Activated CD8-positive, alpha-beta T cell treated with anti-CD3 and anti-CD28 coated beads for 36 hours (primary cell): ENCODE measurements around the gene BTBD18. TPM values are rescaled to one million over a fixed set of nuclear protein-coding genes. Genes with fewer than 3 reads are reported as not detected.
A peak's percentile ranks its signal among the peaks of the same experiment; 100 is the strongest.

Experiments
- ATAC-seq: fragments of 200-7000 bp; cut with Tn5 transposase; one replicate; pipeline ENCODE4 v1.10.0; 2021; ENCODE audit warnings: mild to moderate bottlenecking, moderate library complexity
- CTCF ChIA-PET: fragments of 350-600 bp; sonication (Branson Sonifier 250); formaldehyde crosslinking; loops from one replicate; lab custom pipeline; 2021; ENCODE audit warnings: antibody characterized with exemption; lab: Charles Lee
- POLR2A ChIA-PET: fragments of 350-600 bp; sonication (Branson Sonifier 250); formaldehyde crosslinking; loops from one replicate; lab custom pipeline; 2021; ENCODE audit warnings: antibody characterized with exemption; lab: Charles Lee
- DNase-seq: peaks from one replicate; pipeline ENCODE4 v3.0.0-alpha.2; 2020
- H3K27ac Mint-ChIP-seq: one replicate; pipeline ENCODE4 v1.8.0; 2021; ENCODE audit warnings: mild to moderate bottlenecking, mixed read lengths
- H3K27me3 Mint-ChIP-seq: one replicate; pipeline ENCODE4 v1.8.0; 2021; ENCODE audit warnings: mixed read lengths
- H3K36me3 Mint-ChIP-seq: one replicate; pipeline ENCODE4 v1.8.0; 2021; ENCODE audit warnings: low read depth, mixed read lengths
- H3K4me1 Mint-ChIP-seq: one replicate; pipeline ENCODE4 v1.8.0; 2021; ENCODE audit warnings: low read depth, mixed read lengths
- H3K4me3 Mint-ChIP-seq: one replicate; pipeline ENCODE4 v1.8.0; 2021; ENCODE audit warnings: mild to moderate bottlenecking, moderate library complexity, mixed read lengths
- H3K9me3 Mint-ChIP-seq: one replicate; pipeline ENCODE4 v1.8.0; 2021; ENCODE audit warnings: mixed read lengths
- intact Hi-C: fragments of 100-400 bp; cut with micrococcal nuclease; formaldehyde crosslinking; loops from one replicate; pipeline ENCODE4 v1.10.0; 2022
- total RNA-seq, 2 experiments: library from RNA; stranded (reverse); gene quantifications; one replicate each; pipeline ENCODE4 v1.2.3, GENCODE V29; 2021
- TF ChIP-seq, protein P1 (sequence below): fragments of 200-600 bp; IDR thresholded peaks from one replicate; pipeline ENCODE4 v1.8.0; 2022; ENCODE audit warnings: antibody characterized with exemption, mild to moderate bottlenecking

Gene BTBD18
- total RNA-seq, 2 experiments from 2014 or later, result not detected

DNA sequence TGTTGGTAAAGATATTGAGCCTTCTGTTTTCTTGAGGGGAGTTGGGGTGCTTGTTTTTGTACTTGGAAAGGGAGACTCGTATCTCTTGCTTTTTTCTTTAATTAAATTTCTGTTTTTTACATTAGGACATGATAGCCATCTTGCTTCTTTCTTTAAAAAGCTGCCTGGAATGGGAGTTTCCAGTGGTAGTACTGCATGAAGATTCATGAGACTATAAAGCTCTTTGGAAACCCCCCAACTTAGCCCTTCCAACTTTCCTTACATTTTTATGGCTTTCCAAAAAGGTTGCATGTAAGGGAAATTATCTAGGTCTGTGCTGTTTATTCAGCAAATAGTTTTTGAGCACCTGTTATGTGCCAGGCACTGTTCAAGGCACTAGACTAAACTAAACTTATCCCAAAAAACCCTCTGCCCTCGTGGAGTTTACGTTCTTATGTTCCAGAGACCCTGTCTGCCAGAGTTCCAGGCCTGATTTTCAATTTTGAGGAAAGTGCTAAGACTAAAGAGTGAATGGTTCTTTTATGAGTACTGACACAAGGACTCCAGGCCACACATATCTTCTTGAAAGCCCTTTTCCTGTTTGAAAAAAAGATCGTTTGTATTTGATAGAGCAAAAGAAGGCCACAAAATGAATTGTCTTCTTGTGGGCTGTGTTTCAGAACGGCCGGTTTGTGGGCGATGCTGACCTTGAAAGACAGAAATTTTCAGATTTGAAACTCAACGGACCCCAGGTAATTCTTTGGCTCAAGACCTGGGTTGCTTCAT is 41.9 kb upstream of the BTBD18 start:
- ChIA-PET POLR2A (interaction anchor here (0.8 kb wide), 1 partner anchor 52 kb away, joined by 4 read pairs; the partner anchor contains the start of gene SELENOH), CTCF (interaction anchor here (1.3 to 1.6 kb wide), 4 partner anchors 9 to 52 kb away, joined by 3 to 4 read pairs (median 3); partner anchors contain the start of gene SELENOH)
- Mint-ChIP-seq H3K9me3 (no peaks in the 10 kb centered on the region), H3K4me1 (peaks cover 36% of the 10 kb centered on the region), H3K36me3 (peaks cover 11% of the 10 kb centered on the region), H3K4me3 (peak overlapping the region; percentile 10), H3K27me3 (no peaks in the 10 kb centered on the region), H3K27ac (peak overlapping the region; percentile 95)
- TF ChIP-seq, protein P1, sequence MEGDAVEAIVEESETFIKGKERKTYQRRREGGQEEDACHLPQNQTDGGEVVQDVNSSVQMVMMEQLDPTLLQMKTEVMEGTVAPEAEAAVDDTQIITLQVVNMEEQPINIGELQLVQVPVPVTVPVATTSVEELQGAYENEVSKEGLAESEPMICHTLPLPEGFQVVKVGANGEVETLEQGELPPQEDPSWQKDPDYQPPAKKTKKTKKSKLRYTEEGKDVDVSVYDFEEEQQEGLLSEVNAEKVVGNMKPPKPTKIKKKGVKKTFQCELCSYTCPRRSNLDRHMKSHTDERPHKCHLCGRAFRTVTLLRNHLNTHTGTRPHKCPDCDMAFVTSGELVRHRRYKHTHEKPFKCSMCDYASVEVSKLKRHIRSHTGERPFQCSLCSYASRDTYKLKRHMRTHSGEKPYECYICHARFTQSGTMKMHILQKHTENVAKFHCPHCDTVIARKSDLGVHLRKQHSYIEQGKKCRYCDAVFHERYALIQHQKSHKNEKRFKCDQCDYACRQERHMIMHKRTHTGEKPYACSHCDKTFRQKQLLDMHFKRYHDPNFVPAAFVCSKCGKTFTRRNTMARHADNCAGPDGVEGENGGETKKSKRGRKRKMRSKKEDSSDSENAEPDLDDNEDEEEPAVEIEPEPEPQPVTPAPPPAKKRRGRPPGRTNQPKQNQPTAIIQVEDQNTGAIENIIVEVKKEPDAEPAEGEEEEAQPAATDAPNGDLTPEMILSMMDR, result no peak
- intact Hi-C loops, result loop anchor here (2.0 kb wide), 1 partner anchor 51 kb away; no protein-coding TSS in a partner anchor
- DNase-seq (no peak), ATAC-seq (no peak)

DNA sequence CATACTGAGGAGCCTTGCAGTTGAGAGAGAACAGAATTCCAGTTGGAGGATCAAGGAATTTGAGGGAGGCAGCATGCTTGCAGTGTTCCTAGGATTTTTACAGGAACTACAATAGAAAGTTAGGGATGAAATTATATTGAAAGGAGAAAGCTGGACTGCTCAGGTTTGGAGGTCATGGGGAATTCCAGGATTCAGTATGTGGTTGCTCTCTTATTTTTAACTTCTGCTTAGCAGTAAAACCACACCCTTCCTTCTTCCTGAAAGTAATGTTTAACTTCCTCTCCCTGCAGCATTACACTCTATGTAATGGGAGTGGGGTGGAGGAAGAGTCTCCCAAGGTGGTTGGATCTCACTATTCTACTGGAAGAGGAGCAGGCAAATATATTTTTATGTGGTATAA is 41.3 kb upstream of the BTBD18 start:
- Mint-ChIP-seq H3K4me1 (peaks cover 36% of the 10 kb centered on the region), H3K36me3 (peaks cover 11% of the 10 kb centered on the region), H3K4me3 (peak overlapping the region; percentile 54), H3K27ac (peak overlapping the region; percentile 95), H3K27me3 (no peaks in the 10 kb centered on the region), H3K9me3 (no peaks in the 10 kb centered on the region)
- ATAC-seq (no peak), DNase-seq (no peak)
- ChIA-PET CTCF (interaction anchor here (1.3 to 2.2 kb wide), 6 partner anchors 8 to 51 kb away, joined by 3 to 16 read pairs (median 3); partner anchors contain the start of genes BTBD18 and SELENOH), POLR2A (interaction anchor here (0.8 kb wide), 1 partner anchor 51 kb away, joined by 4 read pairs; the partner anchor contains the start of gene SELENOH)
- TF ChIP-seq, protein P1, result no peak
- intact Hi-C loops, result loop anchor here (2.0 kb wide), 1 partner anchor 50 kb away; no protein-coding TSS in a partner anchor

DNA sequence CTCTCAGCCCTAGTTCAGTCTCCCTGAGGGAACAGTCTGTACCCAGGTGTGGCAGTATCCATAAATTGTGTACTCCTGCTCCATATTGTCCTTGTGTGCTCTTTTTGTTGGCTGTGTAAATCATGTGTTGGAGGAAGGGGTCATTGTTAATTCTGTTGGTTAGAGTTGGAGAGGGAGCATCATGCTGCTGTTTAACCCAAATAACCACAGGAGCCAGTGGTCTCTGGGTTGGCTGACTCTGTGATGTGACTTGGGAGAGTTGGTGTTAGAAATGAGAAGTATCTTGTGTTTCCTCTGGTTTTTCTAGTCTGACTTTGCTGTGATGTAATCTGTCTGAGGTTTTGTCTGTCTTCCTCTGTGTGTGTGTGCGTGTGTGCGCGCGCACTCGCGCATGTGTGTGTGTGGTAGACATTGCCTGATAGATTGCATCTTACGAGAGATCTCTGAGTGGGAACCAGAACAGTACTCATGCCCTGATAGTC is 40.5 kb upstream of the BTBD18 start:
- Mint-ChIP-seq H3K4me1 (peaks cover 36% of the 10 kb centered on the region), H3K36me3 (peaks cover 11% of the 10 kb centered on the region), H3K9me3 (no peaks in the 10 kb centered on the region), H3K27me3 (no peaks in the 10 kb centered on the region), H3K4me3 (peak overlapping the region; percentile 54), H3K27ac (peak overlapping the region; percentile 95)
- TF ChIP-seq, protein P1, result no peak
- ChIA-PET POLR2A (interaction anchor here (0.6 kb wide), 1 partner anchor 108 kb away, joined by 5 read pairs; no protein-coding TSS in a partner anchor), CTCF (interaction anchor here (0.9 to 2.2 kb wide), 6 partner anchors 9 to 717 kb away, joined by 3 to 16 read pairs (median 3); partner anchors contain the start of gene BTBD18)
- ATAC-seq (peak; percentile 95), DNase-seq (peak; percentile 92)
- intact Hi-C loops, result loop anchor here (2.0 kb wide), 1 partner anchor 49 kb away; no protein-coding TSS in a partner anchor

DNA sequence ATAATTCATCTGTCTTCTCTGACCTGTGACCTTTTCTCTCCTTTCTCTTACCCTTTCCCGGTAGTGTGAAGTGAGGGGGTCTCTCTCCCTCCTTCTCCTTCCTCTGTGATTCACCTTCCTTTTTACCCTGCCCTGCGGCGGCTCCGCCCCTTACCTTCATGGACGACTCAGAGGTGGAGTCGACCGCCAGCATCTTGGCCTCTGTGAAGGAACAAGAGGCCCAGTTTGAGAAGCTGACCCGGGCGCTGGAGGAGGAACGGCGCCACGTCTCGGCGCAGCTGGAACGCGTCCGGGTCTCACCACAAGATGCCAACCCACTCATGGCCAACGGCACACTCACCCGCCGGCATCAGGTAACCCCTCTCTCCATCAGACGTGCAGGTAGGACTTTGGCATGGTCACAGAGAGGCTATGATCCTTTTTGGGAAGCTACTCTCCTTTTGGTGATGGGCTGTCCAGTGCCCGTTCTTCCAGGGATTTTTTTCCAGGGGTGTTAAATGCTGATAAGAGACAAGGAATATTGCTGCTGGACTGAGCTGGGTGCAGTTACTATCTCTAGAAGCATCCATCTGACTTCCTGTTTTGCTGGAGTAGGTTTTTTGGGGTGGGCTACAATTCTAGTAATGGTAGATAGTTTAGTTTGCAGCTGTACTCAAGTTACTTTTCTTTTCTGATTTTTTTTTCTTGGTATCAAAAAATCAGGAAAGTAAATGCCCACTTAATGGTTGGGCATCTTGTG is 39.9 kb upstream of the BTBD18 start:
- peaks cover 36% of the 10 kb centered on the region for H3K4me1 Mint-ChIP-seq
- TF ChIP-seq, protein P1, result no peak
- peak overlapping the region; percentile 54 for H3K4me3 Mint-ChIP-seq
- ChIA-PET CTCF (interaction anchor here (0.9 to 2.2 kb wide), 4 partner anchors 9 to 718 kb away, joined by 3 to 16 read pairs (median 4); partner anchors contain the start of gene BTBD18), POLR2A (interaction anchor here (0.6 to 0.8 kb wide), 2 partner anchors 9 to 107 kb away, joined by 3 to 5 read pairs; no protein-coding TSS in a partner anchor)
- intact Hi-C loops, result loop anchor here (2.0 kb wide), 1 partner anchor 49 kb away; no protein-coding TSS in a partner anchor
- peak overlapping the region; percentile 95 for H3K27ac Mint-ChIP-seq
- H3K27me3 Mint-ChIP-seq, result no peaks in the 10 kb centered on the region
- ATAC-seq, result no peak
- H3K36me3 Mint-ChIP-seq, result peaks cover 11% of the 10 kb centered on the region
- DNase-seq, result peak; percentile 32
- no peaks in the 10 kb centered on the region for H3K9me3 Mint-ChIP-seq
